HG03196 (cell line): ENCODE data around the gene HSBP1L1.

ENCODE experiments used
- ATAC-seq: cut with Tn5 transposase; IDR thresholded peaks from one replicate; pipeline ENCODE4 v1.9.1; 2021; ENCODE audit not compliant: unreplicated experiment

HSBP1L1 gene

GRCh38 chr18:79944126-79944731, 20.2 kb upstream of the HSBP1L1 start:
- no peak for ATAC-seq

DNA sequence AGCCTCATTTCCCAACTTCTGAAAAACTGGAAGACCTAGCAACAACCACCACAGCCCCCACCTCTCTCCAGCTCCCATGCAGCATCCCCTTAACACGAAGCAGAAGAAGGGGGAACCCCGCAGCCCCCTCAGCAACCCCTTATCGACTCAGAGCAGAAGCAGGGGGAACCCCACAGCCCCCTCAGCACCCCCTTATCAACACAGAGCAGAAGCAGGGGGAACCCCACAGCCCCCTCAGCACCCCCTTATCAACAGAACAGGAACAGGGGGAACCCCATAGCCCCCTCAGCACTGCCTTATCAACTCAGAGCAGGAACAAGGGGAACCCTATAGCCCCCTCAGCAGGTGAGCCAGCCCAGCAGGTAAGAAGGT, 19.7 kb upstream of the HSBP1L1 start:
- ATAC-seq, result no peak

GRCh38 chr18:79945118-79946042, 19.1 kb upstream of the HSBP1L1 start:
- ATAC-seq, result no peak

GRCh38 chr18:79947054-79947755, 17.2 kb upstream of the HSBP1L1 start:
- ATAC-seq, result no peak

- ATAC-seq, result no peak
Measured at GRCh38 chr18:79947881-79948610, 16.4 kb upstream of the HSBP1L1 start.

DNA sequence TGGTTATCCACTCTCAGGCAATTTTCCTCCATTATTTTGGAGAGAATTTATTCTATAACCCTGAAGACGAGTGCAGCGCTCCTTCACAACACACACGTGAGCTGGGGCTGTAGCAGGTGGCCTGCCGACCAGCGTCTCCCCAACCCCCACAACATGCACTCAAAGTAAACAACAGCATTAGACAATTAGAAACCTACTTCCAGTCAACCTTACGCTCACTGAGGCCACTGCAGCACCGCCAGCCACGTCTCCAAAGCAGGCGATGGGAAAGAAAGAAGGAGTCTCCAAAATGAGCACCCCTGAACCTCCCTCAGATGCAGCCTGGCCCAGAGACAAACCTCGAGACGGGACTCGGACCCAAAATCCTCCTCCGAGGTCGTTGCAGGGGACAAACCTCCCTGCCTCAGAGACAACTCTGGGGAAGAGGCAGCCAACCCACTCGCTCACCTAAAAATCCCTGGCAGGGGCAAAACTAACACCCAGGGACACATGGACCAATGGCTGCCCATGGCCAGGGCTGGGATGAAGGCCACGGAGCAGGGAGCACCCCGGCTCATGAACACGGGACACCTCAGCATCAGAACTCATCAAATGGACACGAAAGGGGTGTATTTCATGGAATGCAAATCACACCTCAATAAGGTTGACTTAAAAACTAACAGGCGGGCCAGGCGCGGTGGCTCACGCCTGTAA, 15.6 kb upstream of the HSBP1L1 start:
- ATAC-seq, result no peak

GRCh38 chr18:79949697-79950487, 14.6 kb upstream of the HSBP1L1 start:
- ATAC-seq, result no peak

GRCh38 chr18:79950515-79951341, 13.7 kb upstream of the HSBP1L1 start:
- ATAC-seq, result peak; percentile 16

- peak; percentile 73 for ATAC-seq
Measured at GRCh38 chr18:79951545-79952455, 12.6 kb upstream of the HSBP1L1 start, which contains the start of gene SLC66A2. SLC66A2 (minus strand) TSS chr18:79951653; CDS start chr18:79950926, 727 bp downstream.

DNA sequence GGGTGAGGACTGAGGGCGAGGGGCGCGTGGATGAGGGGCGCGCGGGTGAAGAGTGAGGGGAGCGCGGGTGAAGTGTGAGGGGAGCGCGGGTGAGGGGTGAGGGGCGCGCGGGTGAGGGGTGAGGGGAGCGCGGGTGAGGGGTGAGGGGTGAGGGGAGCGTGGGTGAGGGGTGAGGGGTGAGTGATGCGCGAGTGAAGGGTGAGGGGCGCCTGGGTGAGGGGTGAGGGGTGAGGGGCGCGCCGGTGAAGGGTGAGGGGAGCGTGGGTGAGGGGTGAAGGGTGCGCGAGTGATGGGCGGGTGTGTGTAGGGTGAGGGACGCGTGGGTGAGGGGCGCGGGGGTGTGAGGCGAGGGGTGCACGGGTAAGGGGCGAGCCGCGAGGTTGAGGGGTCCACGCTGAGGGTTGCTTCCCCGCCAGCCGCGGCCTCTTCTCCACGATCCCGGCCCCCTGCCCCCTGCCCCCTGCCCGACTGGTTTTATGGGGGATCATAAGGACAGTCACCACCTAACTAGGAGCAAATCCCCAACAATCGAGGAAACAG, 11.9 kb upstream of the HSBP1L1 start:
- ATAC-seq, result no peak

GRCh38 chr18:79952996-79953559, 11.4 kb upstream of the HSBP1L1 start:
- no peak for ATAC-seq

DNA sequence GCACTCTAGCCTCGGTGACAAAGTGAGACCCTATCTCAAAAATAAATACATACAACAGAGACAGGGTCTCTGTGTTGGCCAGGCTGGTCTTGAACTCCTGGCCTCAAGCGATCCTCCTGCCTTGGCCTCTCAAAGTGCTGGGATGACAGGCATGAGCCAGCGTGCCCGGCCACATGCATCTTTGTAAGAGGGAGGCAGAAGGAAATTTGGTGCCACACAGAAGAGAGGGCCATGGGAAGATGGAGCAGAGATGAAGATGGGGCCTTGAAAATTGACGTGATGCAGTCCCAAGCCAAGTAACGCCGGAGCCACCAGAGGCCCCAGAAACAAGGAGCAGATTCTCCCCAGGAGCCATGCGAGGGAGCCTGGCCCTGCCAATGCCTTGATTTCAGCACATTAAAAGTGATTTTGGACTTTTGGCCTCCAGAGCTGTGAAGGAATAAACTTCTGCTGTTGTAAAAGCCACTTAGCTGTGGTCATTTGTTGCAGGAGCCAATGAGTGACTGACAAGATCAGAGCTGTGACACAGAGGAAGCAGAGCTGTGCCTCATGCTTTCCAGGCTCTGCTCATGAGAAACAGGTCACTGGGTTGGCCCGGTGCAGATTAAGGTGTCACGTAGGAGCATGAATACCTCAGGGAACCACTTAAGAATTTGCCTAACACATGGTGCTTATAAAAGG, 10.3 kb upstream of the HSBP1L1 start:
- no peak for ATAC-seq

DNA sequence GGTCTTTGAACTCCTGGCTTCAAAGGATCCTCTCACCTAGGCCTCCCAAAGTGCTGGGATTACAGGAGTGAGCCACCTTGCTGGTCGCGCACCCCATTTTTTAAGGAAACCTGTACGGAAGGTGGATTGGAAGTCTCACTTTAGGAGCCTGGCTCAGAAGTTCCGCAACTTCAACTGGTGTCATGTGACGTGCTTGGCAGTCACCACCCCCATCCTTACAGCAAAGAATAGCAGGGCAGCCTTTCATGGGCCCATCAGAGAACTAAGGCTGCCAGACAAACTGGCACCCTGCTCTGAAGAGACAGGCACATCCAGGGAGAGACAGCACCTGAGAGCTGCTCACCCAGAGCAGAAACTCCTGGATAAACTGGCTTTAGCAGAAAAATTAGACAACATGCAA, 9.7 kb upstream of the HSBP1L1 start:
- no peak for ATAC-seq

GRCh38 chr18:79955302-79956075, 9.0 kb upstream of the HSBP1L1 start:
- no peak for ATAC-seq

DNA sequence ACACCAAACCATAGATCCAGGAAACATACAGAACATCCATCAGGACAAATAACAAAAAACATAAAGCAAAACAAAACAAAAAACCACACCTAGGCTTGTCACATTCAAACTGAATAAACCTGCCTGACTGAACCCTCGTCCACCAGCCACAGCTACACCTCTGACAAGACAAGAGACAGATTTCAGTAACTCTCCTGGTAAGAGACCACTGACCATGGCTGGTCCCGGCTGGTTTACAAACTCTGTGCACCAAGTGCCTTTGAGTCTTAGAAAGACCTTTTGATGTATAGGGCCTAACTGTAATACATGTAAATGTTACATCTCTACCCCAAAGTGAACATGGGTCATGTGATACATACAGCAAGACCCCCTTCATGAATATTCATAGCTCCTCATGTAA, 8.2 kb upstream of the HSBP1L1 start:
- ATAC-seq, result no peak

- no peak for ATAC-seq
Measured at GRCh38 chr18:79958981-79959380, 5.5 kb upstream of the HSBP1L1 start.
